Measurements from ENCODE around the gene OR1S1.

DNA sequence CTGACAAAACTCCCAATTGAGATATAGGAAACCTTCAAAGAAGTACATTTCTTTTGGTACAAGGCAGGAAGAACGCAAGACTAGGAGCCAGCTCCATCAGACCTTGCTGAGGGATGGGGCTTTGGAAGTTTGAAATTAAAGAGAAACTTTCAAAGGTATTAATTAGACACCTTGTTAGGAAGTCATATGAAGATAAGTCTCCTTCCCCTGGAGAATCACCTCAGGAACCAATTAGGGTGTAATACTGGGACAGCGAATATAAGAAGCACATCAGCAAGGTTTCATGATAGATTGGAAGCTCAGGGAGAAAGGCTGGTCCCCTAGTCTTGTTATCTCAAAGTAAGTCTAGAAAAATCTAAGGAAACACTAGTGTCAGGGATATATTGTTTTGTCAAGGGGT is 23.8 kb upstream of the OR1S1 start, which contains the start of gene OR9Q2:
- TF ChIP-seq EP300 (IDR thresholded peaks at IDR 0.05; ENCODE audit: borderline replicate concordance in 1 of 2, low read depth in 1 of 2, low read length in 1 of 2) (no peak), TCF12 (IDR thresholded peaks at IDR 0.05) (no peak), POLR2AphosphoS5 (IDR thresholded peaks at IDR 0.05; ENCODE audit: low read depth, low read length) (no peak), JUND (IDR thresholded peaks at IDR 0.05) (no peak)
- TF ChIP-seq, protein P1, sequence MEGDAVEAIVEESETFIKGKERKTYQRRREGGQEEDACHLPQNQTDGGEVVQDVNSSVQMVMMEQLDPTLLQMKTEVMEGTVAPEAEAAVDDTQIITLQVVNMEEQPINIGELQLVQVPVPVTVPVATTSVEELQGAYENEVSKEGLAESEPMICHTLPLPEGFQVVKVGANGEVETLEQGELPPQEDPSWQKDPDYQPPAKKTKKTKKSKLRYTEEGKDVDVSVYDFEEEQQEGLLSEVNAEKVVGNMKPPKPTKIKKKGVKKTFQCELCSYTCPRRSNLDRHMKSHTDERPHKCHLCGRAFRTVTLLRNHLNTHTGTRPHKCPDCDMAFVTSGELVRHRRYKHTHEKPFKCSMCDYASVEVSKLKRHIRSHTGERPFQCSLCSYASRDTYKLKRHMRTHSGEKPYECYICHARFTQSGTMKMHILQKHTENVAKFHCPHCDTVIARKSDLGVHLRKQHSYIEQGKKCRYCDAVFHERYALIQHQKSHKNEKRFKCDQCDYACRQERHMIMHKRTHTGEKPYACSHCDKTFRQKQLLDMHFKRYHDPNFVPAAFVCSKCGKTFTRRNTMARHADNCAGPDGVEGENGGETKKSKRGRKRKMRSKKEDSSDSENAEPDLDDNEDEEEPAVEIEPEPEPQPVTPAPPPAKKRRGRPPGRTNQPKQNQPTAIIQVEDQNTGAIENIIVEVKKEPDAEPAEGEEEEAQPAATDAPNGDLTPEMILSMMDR (IDR thresholded peaks at IDR 0.05), result no peak
